CD4-positive, alpha-beta T cell treated with Interferon gamma for 1 hour (primary cell): ENCODE results near the gene KRTAP3-2.
"Not testable (repeated sequence)": the region's sequence is repeated elsewhere in the genome, so short reads cannot be mapped to it uniquely, and the experiment has no call there.

ENCODE experiments used
- DNase-seq: peaks from one replicate; pipeline ENCODE4 v3.0.0-alpha.2; 2020

Gene KRTAP3-2

DNA sequence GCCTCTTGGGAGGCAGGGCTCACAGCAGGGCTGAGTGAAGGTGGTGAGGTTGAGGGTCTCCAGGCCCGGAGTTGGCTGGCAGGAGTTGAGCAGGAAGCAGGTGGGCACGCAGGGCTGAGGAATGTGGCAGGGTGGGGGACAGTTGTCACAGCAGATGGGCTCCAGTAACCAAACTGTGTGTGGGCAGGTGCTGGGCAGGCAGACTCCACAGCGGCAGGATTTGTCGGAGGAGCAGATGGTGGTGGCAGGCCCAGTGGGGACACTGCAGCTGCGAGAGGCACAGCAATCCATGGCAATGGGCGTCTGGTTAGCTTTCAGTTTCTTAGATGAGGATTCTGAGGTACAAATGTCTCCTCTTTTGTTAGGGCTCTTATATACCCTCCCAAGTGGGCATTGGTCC, at the start of gene KRTAP3-2:
KRTAP3-2 (minus strand) TSS at position 344 of the 400 bp plus-strand sequence; CDS start at position 291, 53 bp downstream.
- DNase-seq = not testable (repeated sequence)

DNA sequence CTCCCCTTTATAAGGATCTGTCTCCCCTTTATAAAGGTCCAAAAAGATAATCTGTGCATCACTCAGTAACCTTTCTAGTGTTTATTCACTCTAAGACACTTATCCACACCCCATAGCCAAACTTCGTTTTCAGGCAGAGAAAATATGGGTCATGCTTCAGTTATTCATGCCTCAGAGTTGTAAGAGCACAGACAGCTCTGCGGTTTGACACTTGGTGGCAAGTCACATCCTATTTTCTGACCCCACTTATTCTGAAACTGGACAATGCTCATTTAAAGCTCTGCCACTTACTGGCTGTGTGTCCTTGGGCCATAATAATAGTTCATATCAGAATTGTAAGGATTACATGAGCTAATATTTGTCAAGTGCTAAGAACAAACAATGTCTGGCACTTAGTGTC, 49.4 kb upstream of the KRTAP3-2 start:
- no peak for DNase-seq

DNA sequence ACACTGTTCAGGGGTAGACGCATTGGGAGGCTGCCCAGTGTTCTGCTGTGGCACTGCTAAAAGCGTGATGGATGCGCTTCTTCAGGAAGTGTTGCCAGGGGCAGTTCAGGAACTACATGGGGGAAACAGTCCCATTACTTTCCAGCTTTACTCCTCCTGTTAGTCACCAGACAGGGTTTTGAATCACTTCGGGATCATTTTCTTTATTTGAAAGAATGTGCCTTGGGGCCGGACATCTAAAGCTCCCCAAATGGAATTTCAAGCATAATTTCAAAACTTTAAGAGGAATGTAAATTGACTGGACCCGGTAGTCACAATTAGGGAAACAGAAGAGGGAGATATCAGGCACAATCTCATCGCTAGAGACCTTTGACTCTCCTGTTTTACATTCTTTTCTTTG, 48.7 kb upstream of the KRTAP3-2 start:
- no peak for DNase-seq

DNA sequence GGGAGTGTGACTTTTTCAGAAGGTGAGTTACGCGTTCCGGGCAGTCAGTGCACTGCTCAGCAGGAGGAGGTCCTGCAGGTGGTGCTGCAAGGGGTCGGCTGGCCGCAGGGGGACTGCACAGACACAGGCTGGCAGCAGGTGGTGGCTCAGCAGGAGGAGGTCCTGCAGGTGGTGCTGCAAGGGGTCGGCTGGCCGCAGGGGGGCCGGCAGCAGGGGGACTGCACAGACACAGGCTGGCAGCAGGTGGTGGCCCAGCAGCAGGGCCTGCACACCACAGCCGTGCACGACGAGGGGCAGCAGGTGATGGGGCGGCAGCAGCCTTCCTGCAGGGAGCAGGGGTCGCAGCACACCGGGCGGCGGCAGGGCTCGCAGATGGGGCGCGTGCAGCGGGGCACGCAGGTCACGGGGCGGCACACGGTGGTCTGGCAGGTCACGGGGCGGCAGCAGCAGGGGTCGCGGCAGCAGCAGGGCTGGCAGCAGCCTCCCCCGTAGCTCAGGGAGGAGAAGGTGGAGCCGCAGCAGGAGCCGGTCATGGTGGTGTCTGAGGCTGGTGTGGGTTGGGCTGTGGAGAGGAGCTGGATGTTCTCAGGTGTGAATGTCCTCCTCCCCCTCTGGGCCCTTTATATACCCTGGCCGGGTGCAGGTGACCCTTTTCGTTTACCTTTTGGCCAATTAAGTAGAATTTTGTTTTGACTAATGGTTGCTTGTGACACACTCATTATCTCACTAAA, 47.2 kb upstream of the KRTAP3-2 start, which contains the start of gene KRTAP2-1:
KRTAP2-1 (minus strand) TSS at position 582 of the 731 bp plus-strand sequence; CDS start at position 533, 49 bp downstream.
- not testable (repeated sequence) for DNase-seq

DNA sequence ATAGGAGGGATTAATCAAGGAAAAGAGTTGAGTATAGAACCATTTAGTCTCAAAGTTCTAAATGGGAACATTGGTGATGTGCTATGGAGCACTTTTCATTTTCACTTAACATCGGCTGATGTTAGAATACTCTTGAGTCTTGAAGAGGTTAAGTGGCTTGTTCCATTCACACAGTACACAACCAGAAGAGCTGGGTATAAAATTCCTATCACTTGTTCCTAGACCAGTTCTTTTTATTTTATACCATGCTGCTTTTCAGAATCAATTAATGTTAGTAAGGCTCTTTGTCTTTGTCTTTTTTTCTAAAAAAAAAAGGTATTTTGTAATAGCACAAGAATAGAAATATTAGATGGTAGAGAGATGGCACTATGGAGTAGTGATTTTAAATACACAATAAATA, 43.2 kb upstream of the KRTAP3-2 start:
- DNase-seq = no peak

DNA sequence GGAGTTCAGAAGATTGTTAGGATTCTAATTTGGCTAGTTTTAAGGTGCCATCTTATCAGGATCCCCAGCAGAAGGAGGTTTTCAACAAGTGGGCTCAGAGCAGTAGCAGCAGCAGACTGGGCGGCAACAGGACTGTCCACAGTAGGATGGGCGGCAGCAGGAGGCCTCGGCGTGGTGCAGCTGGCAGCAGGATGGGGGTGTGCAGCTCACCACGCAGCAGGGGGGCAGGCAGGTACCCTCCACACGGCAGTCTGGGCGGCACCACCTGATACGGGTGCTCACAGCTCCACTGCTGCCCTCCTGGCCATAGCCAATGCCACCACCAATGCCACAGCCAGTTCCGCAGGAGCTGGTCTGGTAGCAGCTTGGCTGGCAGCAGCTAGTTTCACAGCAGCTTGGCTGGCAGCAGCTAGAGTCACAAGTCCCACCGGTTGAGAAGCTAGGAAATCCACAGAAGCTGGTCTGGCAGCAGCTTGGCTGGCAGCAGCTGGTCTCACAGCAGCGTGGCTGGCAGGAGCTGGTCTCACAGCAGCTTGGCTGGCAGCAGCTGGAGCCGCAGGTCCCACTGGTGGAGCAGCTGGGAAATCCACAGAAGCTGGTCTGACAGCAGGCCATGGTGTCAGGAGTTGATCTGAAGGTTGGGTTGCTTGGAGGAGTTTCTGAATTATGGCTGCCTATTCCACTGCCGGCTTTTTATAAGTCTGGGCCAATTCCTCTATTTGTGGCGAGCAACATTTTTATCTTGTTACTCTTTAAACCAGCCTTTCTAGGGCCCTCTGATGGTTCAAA, 41.3 kb upstream of the KRTAP3-2 start, which contains the start of gene KRTAP1-1:
KRTAP1-1 (minus strand) TSS at position 668 of the 789 bp plus-strand sequence; CDS start at position 615, 53 bp downstream.
- not testable (repeated sequence) for DNase-seq

DNA sequence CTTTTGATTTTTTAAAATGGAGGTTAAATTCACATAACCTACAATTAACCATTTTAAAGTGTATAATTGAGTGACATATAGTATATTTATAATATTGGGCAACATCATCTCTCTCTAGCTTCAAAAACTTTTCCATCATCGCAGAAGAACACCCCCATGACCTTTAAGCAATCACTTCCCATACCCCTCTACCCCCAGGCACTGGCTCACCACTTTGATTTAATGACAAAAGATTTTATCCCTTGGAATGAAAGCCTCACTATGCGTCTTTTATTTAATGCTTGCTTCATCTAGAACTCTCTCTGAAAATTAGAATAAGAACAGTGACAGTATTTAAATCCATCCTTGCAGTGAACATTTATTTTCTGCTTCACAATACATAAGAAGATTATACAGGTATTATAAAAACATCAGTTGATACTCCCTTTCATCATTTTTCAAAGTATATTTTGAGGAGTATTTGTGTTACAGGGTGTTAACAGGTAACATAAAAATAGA, 38.2 kb upstream of the KRTAP3-2 start:
- DNase-seq = no peak

DNA sequence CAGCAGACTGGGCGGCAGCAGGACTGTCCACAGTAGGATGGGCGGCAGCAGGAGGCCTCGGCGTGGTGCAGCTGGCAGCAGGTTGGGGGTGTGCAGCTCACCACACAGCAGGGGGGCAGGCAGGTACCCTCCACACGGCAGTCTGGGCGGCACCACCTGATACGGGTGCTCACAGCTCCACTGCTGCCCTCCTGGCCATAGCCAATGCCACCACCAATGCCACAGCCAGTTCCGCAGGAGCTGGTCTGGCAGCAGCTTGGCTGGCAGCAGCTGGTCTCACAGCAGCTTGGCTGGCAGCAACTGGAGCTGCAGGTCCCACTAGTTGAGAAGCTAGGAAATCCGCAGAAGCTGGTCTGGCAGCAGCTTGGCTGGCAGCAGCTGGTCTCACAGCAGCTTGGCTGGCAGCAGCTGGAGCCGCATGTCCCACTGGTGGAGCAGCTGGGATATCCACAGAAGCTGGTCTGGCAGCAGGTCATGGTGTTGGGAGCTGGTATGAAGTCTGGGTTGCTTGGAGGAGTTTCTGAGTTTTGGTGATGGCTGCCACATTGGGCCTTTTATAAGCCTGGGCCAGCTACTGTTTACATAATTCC, 34.7 kb upstream of the KRTAP3-2 start, which contains the start of gene KRTAP1-3:
KRTAP1-3 (minus strand) TSS at position 529 of the 590 bp plus-strand sequence; CDS start at position 476, 53 bp downstream.
- not testable (repeated sequence) for DNase-seq

DNA sequence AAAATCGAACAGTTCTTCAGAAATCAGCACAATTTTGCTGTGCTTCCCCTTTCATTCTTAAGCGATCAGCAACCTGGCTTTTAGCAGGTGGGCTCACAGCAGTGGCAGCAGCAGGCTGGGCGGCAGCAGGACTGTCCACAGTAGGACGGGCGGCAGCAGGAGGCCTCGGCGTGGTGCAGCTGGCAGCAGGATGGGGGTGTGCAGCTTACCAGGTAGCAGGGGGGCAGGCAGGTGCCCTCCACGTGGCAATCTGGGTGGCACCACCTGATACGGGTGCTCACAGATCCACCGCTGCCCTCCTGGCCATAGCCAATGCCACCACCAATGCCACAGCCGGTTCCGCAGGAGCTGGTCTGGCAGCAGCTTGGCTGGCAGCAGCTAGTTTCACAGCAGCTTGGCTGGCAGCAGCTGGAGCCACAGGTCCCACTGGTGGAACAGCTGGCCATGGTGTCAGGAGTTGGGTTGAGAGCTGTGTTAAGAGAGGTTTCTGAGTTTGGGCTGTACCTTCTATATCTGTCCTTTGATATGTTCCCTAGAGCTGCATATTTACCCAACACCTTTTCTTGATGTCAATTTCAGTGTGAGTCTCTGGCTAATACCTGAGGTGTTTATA, 30.0 kb upstream of the KRTAP3-2 start, which contains the start of gene KRTAP1-4:
KRTAP1-4 (minus strand) TSS at position 563 of the 613 bp plus-strand sequence; CDS start at position 446, 117 bp downstream.
- no peak for DNase-seq

DNA sequence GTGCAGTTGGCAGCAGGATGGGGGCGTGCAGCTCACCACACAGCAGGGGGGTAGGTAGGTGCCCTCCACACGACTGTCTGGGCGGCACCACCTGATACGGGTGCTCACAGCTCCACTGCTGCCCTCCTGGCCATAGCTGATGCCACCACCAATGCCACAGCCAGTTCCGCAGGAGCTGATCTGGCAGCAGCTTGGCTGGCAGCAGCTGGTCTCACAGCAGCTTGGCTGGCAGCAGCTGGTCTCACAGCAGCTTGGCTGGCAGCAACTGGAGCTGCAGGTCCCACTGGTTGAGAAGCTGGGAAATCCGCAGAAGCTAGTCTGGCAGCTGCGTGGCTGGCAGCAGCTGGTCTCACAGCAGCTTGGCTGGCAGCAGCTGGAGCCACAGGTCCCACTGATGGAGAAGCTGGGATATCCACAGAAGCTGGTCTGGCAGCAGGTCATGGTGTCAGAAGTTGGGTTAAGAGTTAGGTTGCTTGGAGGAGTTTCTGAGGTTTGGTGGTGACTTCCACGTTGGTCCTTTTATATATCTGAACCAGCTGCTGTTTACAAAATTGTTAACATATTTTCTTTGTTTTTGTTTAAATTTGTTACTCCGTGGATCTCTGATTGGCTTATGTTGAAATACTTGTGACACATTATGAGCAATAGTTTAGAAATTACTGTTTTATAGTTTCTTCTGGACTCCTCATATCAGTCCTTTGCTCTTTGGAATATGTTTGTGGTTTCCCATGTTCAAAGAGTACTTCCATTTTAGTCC, 27.2 kb upstream of the KRTAP3-2 start, which contains the start of gene KRTAP1-5:
KRTAP1-5 (minus strand) TSS at position 494 of the 757 bp plus-strand sequence; CDS start at position 441, 53 bp downstream.
- no peak for DNase-seq

DNA sequence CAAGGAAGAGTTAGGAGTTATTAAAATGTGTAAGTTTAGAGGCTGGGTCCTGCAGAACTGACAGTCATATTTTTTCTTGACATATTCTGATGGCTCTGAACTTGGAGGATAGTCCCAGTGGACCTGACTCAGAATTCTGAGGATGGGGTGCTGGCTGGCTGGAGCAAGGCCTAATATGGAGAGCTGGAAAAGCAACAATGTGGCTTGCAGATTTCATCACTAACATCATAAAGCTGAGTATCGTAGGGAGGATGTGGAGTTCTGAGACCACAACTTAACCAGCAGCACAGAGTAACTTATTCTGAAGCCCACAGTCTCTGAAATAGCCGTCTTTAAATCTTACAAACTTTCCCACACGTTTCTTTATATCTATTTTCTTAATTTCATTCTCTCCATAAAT, 25.0 kb upstream of the KRTAP3-2 start:
- no peak for DNase-seq

DNA sequence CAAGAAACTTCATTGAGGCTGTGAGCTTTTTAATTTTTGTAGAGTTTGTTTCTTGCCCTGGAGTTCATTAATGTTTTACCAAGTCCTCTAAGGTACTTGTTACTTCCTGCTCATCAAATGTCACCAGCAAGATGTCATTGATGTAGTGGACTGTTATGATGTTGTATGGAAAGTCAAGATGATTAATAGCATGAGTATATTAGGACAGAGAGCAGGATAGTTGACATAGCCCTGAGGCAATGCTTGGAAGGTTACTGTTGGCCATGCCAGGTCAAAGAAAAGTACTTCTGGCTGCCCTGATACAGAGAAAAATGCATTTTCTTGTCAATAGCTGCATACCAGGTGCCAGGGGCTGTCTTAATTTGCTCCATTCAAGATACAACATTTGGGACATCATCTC, 20.6 kb upstream of the KRTAP3-2 start:
- no peak for DNase-seq

DNA sequence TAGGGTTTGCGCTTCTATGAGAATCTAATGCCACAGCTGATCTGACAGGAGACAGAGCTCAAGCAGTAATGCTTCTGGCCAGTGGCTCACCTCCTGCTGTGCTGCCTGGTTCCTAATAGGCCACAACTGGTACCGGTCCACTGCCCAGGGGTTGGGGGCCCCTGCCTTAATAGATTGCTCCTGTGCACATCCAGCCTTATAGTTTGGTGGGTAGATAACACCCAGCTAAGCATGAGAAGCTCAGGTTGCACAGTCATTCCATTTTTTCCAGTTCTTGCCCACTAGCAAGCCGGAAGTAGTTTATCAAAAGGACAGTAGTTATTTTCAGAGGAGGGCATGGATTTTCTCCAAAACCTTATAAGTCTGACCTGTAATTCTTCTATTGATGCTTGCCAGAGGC, 19.7 kb upstream of the KRTAP3-2 start:
- DNase-seq = no peak

DNA sequence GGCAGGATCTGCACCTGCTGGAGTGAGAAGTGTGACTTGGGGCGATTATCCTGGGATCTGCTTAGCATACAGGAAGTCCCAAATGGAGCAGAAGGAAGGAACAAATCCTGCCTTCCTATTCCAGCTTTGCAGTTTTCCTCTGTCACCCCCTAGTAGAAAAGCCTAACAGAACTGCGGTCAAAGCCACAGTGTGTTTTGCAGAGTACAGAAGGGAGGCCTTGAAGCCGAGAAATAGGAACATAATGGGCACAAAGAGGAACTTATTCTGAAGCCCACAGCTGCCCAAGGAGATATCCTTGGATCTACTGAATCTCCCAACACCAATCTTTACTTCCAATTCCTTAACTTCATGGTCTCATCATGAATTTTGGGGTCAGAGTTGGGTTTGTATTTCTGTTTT, 18.8 kb upstream of the KRTAP3-2 start:
- DNase-seq = no peak

DNA sequence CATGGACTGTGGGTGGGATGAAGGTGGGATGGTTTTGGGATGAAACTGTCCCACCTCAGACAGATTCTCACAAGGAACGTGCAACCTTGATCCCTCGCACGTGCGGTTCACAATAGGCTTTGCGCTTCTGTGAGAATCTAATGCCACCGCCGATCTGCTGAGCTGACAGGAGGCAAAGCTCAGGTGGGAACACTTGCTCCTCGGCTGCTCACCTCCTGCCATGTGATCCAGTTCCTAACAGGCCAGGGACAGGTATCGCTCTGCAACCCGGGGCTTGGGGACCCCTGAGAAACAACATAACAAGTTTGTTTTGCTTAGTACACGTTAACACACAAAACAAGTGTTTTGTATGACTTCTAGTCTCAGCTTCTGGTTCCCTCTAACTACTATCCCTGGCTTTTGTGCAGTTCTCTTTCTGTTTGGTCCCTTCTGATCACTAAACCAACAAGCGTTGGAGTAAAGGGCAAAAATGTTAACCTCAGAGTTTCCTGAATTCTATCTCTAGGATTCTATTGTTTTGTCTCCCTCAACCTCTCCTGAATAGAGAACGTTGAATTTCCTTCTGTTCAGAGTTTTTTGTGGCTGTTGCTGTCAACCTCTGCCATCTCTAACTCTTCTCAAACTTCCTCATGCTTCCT, 17.0 kb upstream of the KRTAP3-2 start:
- DNase-seq = no peak

DNA sequence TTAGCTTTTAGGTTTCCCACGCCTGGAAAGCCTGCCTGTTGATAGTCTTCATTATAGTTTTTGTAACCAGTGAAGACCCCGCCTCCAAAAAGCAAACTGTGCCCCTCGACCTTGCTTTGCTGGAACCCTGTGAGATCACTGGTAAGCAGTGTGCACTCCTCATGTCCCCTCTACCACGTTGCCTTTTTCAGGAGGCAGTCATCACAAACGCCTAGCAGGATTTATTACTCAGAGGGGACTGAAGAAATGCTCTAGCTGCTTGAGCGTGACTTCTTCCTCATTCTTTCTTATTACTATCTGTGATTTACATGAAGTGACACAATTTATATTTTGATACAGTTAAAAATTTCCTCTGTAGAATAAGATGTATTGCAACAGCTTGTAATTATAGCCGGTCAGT, 15.7 kb upstream of the KRTAP3-2 start:
- DNase-seq = no peak

DNA sequence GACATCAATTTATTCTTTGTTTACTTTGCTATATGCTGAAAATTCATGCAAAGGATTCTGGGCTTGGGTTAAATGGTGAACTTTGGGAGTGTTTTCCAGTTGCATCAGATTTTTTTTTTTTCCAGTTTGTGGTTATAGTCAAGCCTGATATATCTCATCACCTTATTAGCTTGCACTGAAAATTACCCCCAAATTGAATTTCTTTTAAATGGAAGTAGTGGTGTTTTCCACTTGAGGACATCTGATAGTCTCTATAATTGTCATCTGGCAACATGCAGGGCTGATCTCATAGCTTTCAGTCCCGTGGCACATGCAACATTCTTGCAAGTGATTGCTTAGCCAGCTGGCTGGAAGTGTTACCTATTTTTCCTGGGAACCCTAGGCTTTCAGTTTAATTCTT, 13.9 kb upstream of the KRTAP3-2 start:
- no peak for DNase-seq

DNA sequence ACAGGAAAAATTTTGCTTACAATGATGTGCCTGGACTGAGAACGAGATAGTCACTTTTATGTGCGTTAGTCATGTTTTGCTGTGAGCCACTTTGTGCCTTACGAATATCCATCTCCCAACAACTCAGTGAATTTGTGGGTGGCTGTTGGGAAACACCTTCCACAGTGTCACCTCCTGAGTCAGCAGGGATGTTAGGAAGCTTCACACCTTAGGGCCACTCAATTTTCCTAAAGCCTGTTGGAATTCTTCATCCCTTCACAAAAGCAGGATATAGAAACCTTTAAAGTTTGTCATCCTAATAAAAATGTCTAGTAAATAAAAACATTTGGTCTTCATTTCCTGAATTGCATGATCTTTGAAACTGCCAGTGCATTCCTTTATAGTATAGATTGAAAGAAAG, 13.5 kb upstream of the KRTAP3-2 start:
- DNase-seq = no peak

DNA sequence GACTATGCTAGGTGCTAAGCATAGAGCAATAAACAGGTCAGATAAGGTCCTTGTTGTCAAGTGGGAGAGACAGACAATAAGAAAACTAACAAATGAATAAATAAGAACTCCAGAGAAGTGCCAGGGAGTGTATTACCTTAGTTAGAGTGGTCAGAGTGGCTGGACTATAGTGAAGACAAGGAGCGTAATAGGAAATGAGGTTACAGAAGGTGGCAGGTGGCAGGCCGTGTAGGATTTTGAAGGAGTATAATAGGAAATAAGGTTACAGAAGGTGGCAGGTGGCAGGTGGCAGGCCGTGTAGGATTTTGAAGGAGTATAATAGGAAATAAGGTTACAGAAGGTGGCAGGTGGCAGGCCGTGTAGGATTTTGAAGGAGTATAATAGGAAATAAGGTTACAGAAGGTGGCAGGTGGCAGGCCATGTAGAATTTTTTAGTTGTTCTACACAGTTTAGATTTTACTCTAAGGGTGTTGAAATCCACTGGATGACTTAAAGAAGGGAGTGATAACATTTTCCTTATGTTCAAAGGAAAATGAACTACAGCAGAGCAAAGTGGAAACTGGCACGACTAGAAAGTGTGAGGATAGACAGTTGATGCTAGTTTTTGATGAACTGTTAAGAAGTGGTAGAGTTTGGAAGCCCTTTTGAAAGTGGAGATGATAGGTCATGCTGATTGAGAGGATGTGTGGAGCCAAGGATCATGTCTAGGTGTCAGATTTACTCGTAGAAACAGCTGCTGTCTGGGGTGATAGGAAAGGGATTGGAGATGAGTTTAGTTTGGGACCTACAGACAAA, 12.8 kb upstream of the KRTAP3-2 start:
- no peak for DNase-seq

DNA sequence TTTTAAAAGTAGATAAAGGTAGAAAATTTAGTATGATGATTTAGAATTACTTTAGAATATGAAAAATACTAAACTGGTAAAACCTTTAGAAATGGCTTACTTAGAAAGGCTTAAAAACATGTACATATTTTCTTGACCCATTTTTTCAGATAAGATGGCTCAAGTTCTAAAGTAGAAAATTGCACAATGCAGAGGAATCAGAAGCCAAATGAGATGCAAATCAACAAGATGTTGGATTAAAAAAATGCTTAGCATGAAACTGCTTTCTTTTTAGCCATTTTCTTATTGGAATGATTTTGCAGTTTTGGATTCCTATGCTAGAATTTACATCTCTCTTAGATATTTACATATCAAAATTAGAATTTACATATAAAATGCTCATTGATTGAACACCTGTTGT, 10.7 kb upstream of the KRTAP3-2 start:
- no peak for DNase-seq
